ENCODE data around the gene NDEL1. TPM values are rescaled to one million over a fixed set of nuclear protein-coding genes. Genes with fewer than 3 reads are reported as not detected.

The NDEL1 gene
- total and polyA plus RNA-seq, 5 donors from 2014 or later, result 45.6 to 240 (median 60.9) TPM

DNA sequence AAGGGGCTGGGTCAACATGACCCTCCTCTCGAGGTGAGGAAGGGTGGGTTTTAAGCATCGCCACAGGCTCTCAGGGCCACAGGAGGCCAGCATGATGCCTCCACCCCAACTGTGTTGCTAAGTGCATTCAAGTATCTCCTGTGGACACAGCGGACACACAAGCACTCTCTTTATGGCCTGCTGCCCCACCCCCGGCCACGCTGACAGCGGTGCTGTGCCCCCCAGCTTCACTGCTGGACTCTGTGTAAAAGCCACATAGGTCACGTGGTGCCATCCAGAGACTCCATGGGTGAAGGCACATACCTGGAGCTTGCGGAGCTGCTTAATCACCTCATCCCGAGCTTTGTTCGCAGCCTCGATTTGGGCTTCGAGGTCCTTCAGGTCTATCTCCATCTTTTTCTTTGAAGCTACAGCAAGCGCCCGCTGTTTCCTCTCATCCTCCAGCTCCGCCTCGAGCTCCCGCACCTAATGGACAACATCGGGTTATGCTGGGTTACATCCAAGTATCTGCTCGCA, 51.5 kb downstream of the NDEL1 start:
- Histone ChIP-seq H3K4me3 (ENCODE audit: low read depth, low read length) (no peak overlapping the region), H3K9me3 (ENCODE audit: control insufficient read depth in 2 of 2, low read length in 2 of 2) (peaks cover 4 to 14% of the 10 kb centered on the region in 2 experiments), H3K27ac (ENCODE audit: insufficient read depth, low read length, poor library complexity, severe bottlenecking) (no peak overlapping the region), H3K36me3 (ENCODE audit: control insufficient read depth, insufficient read depth, low read length) (peaks cover 2% of the 10 kb centered on the region), H3K27me3 (ENCODE audit: control insufficient read depth, insufficient read depth, low read length) (no peaks in the 10 kb centered on the region), H3K4me1 (ENCODE audit: control insufficient read depth, insufficient read depth, low read length, poor library complexity, severe bottlenecking) (no peaks in the 10 kb centered on the region)
- Mint-ChIP-seq H3K9me3 (peaks cover 0 to 17% (median 2%) of the 10 kb centered on the region in 7 donors), H3K27me3 (no peaks in the 10 kb centered on the region), H3K4me3 (no peak overlapping the region), H3K4me1 (peaks cover 0 to 3% (median 0%) of the 10 kb centered on the region in 4 donors), H3K27ac (no peak overlapping the region), H3K36me3 (peaks cover 23% of the 10 kb centered on the region)
- DNase-seq, result no peak
- ATAC-seq (ENCODE audit: low read depth in 2 of 2), result no peak

DNA sequence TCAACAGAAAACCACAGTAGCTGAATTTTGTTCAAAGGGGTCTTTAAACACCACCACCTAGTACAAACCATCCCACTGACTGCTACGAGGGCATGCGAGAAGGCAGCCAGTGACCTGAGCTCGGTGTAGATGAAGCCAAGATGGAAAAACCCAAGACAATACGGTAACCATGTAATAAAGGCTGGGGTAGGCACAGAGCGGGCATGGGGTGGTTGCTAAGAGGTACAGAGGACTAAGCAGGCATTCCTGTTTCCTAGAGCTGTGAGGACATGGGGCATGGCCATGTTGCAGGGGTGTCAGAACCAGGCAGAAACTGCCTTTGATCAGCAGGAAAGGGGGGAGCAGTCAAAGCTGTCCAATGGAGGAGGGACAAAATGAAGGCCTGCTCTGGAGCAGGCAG, 52.1 kb downstream of the NDEL1 start:
- H3K36me3 Mint-ChIP-seq, result peaks cover 25% of the 10 kb centered on the region
- Histone ChIP-seq H3K4me3 (ENCODE audit: low read depth, low read length) (no peak overlapping the region), H3K27me3 (ENCODE audit: control insufficient read depth, insufficient read depth, low read length) (no peaks in the 10 kb centered on the region), H3K27ac (ENCODE audit: insufficient read depth, low read length, poor library complexity, severe bottlenecking) (no peak overlapping the region), H3K9me3 (ENCODE audit: control insufficient read depth in 2 of 2, low read length in 2 of 2) (peaks cover 4 to 14% of the 10 kb centered on the region in 2 experiments), H3K36me3 (ENCODE audit: control insufficient read depth, insufficient read depth, low read length) (peaks cover 1% of the 10 kb centered on the region), H3K4me1 (ENCODE audit: control insufficient read depth, insufficient read depth, low read length, poor library complexity, severe bottlenecking) (no peaks in the 10 kb centered on the region)
- H3K27ac Mint-ChIP-seq, result no peak overlapping the region
- DNase-seq, result no peak
- no peak for ATAC-seq (ENCODE audit: low read depth in 2 of 2)
- H3K9me3 Mint-ChIP-seq, result peaks cover 0 to 17% (median 2%) of the 10 kb centered on the region in 7 donors
- no peaks in the 10 kb centered on the region for H3K27me3 Mint-ChIP-seq
- no peak overlapping the region for H3K4me3 Mint-ChIP-seq
- H3K4me1 Mint-ChIP-seq, result peaks cover 0 to 3% (median 0%) of the 10 kb centered on the region in 4 donors

GRCh38 chr17:8488491-8488890, 52.8 kb downstream of the NDEL1 start:
- Mint-ChIP-seq H3K27ac (no peak overlapping the region), H3K4me1 (peaks cover 0 to 3% (median 0%) of the 10 kb centered on the region in 4 donors), H3K36me3 (peaks cover 21% of the 10 kb centered on the region), H3K9me3 (peaks cover 0 to 10% (median 1%) of the 10 kb centered on the region in 7 donors), H3K4me3 (no peak overlapping the region), H3K27me3 (no peaks in the 10 kb centered on the region)
- Histone ChIP-seq H3K27me3 (ENCODE audit: control insufficient read depth, insufficient read depth, low read length) (no peaks in the 10 kb centered on the region), H3K27ac (ENCODE audit: insufficient read depth, low read length, poor library complexity, severe bottlenecking) (no peak overlapping the region), H3K4me3 (ENCODE audit: low read depth, low read length) (no peak overlapping the region), H3K36me3 (ENCODE audit: control insufficient read depth, insufficient read depth, low read length) (no peaks in the 10 kb centered on the region), H3K9me3 (ENCODE audit: control insufficient read depth in 2 of 2, low read length in 2 of 2) (peaks cover 4 to 12% of the 10 kb centered on the region in 2 experiments), H3K4me1 (ENCODE audit: control insufficient read depth, insufficient read depth, low read length, poor library complexity, severe bottlenecking) (no peaks in the 10 kb centered on the region)
- ATAC-seq (ENCODE audit: low read depth in 2 of 2), result no peak
- DNase-seq, result no peak

- peaks cover 21% of the 10 kb centered on the region for H3K36me3 Mint-ChIP-seq
- DNase-seq, result no peak
- H3K4me3 Mint-ChIP-seq, result peak overlapping the region in 1 of 4 donors; percentile 48
- no peak overlapping the region for H3K27ac ChIP-seq (ENCODE audit: insufficient read depth, low read length, poor library complexity, severe bottlenecking)
- H3K4me1 Mint-ChIP-seq, result peaks cover 0 to 3% (median 0%) of the 10 kb centered on the region in 4 donors
- H3K27me3 ChIP-seq (ENCODE audit: control insufficient read depth, insufficient read depth, low read length), result no peaks in the 10 kb centered on the region
- no peaks in the 10 kb centered on the region for H3K27me3 Mint-ChIP-seq
- H3K36me3 ChIP-seq (ENCODE audit: control insufficient read depth, insufficient read depth, low read length), result no peaks in the 10 kb centered on the region
- no peak overlapping the region for H3K4me3 ChIP-seq (ENCODE audit: low read depth, low read length)
- no peak for ATAC-seq (ENCODE audit: low read depth in 2 of 2)
- peaks cover 0 to 10% (median 1%) of the 10 kb centered on the region in 7 donors for H3K9me3 Mint-ChIP-seq
- no peaks in the 10 kb centered on the region for H3K4me1 ChIP-seq (ENCODE audit: control insufficient read depth, insufficient read depth, low read length, poor library complexity, severe bottlenecking)
- peak overlapping the region in 1 of 3 donors; percentile 40 for H3K27ac Mint-ChIP-seq
- peaks cover 3 to 8% of the 10 kb centered on the region in 2 experiments for H3K9me3 ChIP-seq (ENCODE audit: control insufficient read depth in 2 of 2, low read length in 2 of 2)
Measured at GRCh38 chr17:8488901-8489300, 53.2 kb downstream of the NDEL1 start.

GRCh38 chr17:8489841-8490240, 54.2 kb downstream of the NDEL1 start:
- Histone ChIP-seq H3K4me3 (ENCODE audit: low read depth, low read length) (no peak overlapping the region), H3K27me3 (ENCODE audit: control insufficient read depth, insufficient read depth, low read length) (no peaks in the 10 kb centered on the region), H3K4me1 (ENCODE audit: control insufficient read depth, insufficient read depth, low read length, poor library complexity, severe bottlenecking) (no peaks in the 10 kb centered on the region), H3K36me3 (ENCODE audit: control insufficient read depth, insufficient read depth, low read length) (no peaks in the 10 kb centered on the region), H3K9me3 (ENCODE audit: control insufficient read depth in 2 of 2, low read length in 2 of 2) (no peaks in the 10 kb centered on the region), H3K27ac (ENCODE audit: insufficient read depth, low read length, poor library complexity, severe bottlenecking) (no peak overlapping the region)
- ATAC-seq (ENCODE audit: low read depth in 2 of 2) (no peak), DNase-seq (no peak)
- H3K27ac Mint-ChIP-seq, result no peak overlapping the region
- peaks cover 0 to 3% (median 0%) of the 10 kb centered on the region in 4 donors for H3K4me1 Mint-ChIP-seq
- H3K27me3 Mint-ChIP-seq, result no peaks in the 10 kb centered on the region
- peaks cover 17% of the 10 kb centered on the region for H3K36me3 Mint-ChIP-seq
- no peak overlapping the region for H3K4me3 Mint-ChIP-seq
- H3K9me3 Mint-ChIP-seq, result peaks cover 0 to 5% (median 1%) of the 10 kb centered on the region in 7 donors

DNA sequence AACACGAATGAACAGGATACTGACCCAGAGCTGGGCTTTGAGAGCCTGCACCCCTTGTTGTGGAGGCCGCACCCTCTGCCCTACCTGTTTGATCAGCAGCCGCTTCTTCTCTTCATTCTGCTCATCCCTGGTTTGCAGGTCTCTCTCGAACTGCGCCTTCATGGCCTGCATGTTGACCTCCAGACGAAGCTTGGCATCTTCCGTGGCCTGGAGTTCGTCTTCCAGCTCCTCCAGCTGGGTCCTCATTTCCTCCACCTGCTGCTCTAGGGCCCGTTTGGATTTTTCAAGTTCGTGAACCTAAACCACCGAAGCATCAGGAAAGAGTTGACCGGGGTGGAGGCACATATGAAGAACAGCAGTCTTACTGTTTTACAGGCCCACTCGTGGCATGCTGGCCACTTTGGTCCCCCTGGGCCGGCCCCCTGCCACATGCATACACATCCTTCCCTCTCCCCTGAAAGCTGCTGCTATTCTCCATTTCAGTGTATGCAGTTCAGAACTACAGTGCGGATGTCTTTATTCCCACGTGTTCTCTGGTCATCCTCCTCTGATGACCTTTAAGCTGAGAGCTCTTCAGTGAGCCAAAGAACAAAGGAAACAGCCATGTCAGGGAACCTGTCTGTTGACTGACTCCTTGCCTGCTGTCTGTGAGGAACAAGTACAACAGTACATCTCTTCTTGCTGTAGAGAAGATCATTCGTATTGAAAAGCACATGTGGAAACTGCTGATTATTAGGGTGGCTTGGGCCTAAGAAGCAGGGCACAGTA, 54.8 kb downstream of the NDEL1 start:
- Mint-ChIP-seq H3K27ac (peak overlapping the region in 1 of 3 donors; percentile 38), H3K9me3 (peaks cover 0 to 4% (median 0%) of the 10 kb centered on the region in 7 donors), H3K4me1 (peaks cover 0 to 3% (median 0%) of the 10 kb centered on the region in 4 donors), H3K27me3 (no peaks in the 10 kb centered on the region), H3K36me3 (peaks cover 15% of the 10 kb centered on the region), H3K4me3 (no peak overlapping the region)
- ATAC-seq (ENCODE audit: low read depth in 2 of 2) (no peak), DNase-seq (no peak)
- no peaks in the 10 kb centered on the region for H3K27me3 ChIP-seq (ENCODE audit: control insufficient read depth, insufficient read depth, low read length)
- no peaks in the 10 kb centered on the region for H3K4me1 ChIP-seq (ENCODE audit: control insufficient read depth, insufficient read depth, low read length, poor library complexity, severe bottlenecking)
- H3K36me3 ChIP-seq (ENCODE audit: control insufficient read depth, insufficient read depth, low read length), result no peaks in the 10 kb centered on the region
- no peaks in the 10 kb centered on the region for H3K9me3 ChIP-seq (ENCODE audit: control insufficient read depth in 2 of 2, low read length in 2 of 2)
- no peak overlapping the region for H3K4me3 ChIP-seq (ENCODE audit: low read depth, low read length)
- no peak overlapping the region for H3K27ac ChIP-seq (ENCODE audit: insufficient read depth, low read length, poor library complexity, severe bottlenecking)

DNA sequence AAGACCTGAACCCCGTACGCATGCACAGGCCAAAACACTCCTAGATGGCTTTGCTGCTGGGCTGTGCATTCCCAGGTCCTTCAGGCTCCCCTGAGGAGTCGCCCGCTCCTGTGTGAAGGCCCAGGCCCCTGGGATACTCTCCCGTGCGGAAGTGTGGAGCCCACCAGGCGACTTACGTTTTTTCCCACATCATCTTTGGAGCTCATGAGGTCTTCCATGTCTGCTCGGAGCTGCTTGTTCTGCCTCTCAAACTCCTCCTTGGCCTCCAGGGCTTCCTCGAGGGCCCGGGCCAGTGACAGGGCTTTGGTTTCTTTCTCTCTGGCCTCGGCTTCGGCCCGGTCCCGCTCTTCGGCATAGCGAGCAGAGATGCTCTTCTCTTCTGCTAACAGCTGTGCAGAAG, 56.4 kb downstream of the NDEL1 start:
- H3K27ac ChIP-seq (ENCODE audit: insufficient read depth, low read length, poor library complexity, severe bottlenecking), result no peak overlapping the region
- Mint-ChIP-seq H3K4me1 (peaks cover 0 to 2% (median 0%) of the 10 kb centered on the region in 4 donors), H3K27me3 (no peaks in the 10 kb centered on the region), H3K36me3 (peaks cover 4% of the 10 kb centered on the region), H3K9me3 (peaks cover 0 to 4% (median 0%) of the 10 kb centered on the region in 7 donors), H3K27ac (no peak overlapping the region), H3K4me3 (no peak overlapping the region)
- no peak overlapping the region for H3K4me3 ChIP-seq (ENCODE audit: low read depth, low read length)
- no peaks in the 10 kb centered on the region for H3K9me3 ChIP-seq (ENCODE audit: control insufficient read depth in 2 of 2, low read length in 2 of 2)
- DNase-seq (no peak), ATAC-seq (ENCODE audit: low read depth in 2 of 2) (no peak)
- H3K4me1 ChIP-seq (ENCODE audit: control insufficient read depth, insufficient read depth, low read length, poor library complexity, severe bottlenecking), result no peaks in the 10 kb centered on the region
- H3K36me3 ChIP-seq (ENCODE audit: control insufficient read depth, insufficient read depth, low read length), result no peaks in the 10 kb centered on the region
- no peaks in the 10 kb centered on the region for H3K27me3 ChIP-seq (ENCODE audit: control insufficient read depth, insufficient read depth, low read length)
